DMS 273 (cell line): ENCODE results near the gene TXNL4B.
A peak's percentile ranks its signal among the peaks of the same experiment; 100 is the strongest.

Source experiments
- DNase-seq: peaks from one replicate; lab custom pipeline; 2025; ENCODE audit not compliant: unreplicated experiment; lab: John Stamatoyannopoulos, UW

TXNL4B gene

GRCh38 chr16:72093448-72094265, at the start of gene TXNL4B, which contains the start of gene DHX38:
TSS of gene TXNL4B (minus strand) at chr16:72093620. CDS start at chr16:72090749, 2,871 bp downstream.
TSS of gene DHX38 (plus strand) at chr16:72093847. CDS start at chr16:72096158, 2,311 bp downstream.
- DNase-seq = peak; percentile 99

GRCh38 chr16:72142476-72142875, 49.1 kb upstream of the TXNL4B start:
- DNase-seq = no peak

GRCh38 chr16:72139908-72140307, 46.5 kb upstream of the TXNL4B start:
- DNase-seq = no peak

- peak; percentile 54 for DNase-seq
Measured at GRCh38 chr16:72138064-72138572, 44.7 kb upstream of the TXNL4B start.

- DNase-seq = peak; percentile 85
Measured at GRCh38 chr16:72137380-72138063, 44.1 kb upstream of the TXNL4B start.

GRCh38 chr16:72134507-72134906, 41.1 kb upstream of the TXNL4B start:
- DNase-seq = no peak

- no peak for DNase-seq
Measured at GRCh38 chr16:72132726-72133125, 39.3 kb upstream of the TXNL4B start.

GRCh38 chr16:72131036-72131435, 37.6 kb upstream of the TXNL4B start:
- peak; percentile 24 for DNase-seq

- DNase-seq = peak; percentile 33
Measured at GRCh38 chr16:72129976-72130656, 36.7 kb upstream of the TXNL4B start.

- DNase-seq = no peak
Measured at GRCh38 chr16:72128701-72129100, 35.3 kb upstream of the TXNL4B start.

- no peak for DNase-seq
Measured at GRCh38 chr16:72126429-72126765, 33.0 kb upstream of the TXNL4B start.

- DNase-seq = no peak
Measured at GRCh38 chr16:72125635-72126428, 32.4 kb upstream of the TXNL4B start.

- DNase-seq = peak; percentile 86
Measured at GRCh38 chr16:72124761-72125634, 31.6 kb upstream of the TXNL4B start.

- DNase-seq = no peak
Measured at GRCh38 chr16:72124148-72124547, 30.7 kb upstream of the TXNL4B start.

GRCh38 chr16:72123426-72123825, 30.0 kb upstream of the TXNL4B start:
- no peak for DNase-seq

GRCh38 chr16:72122916-72123315, 29.5 kb upstream of the TXNL4B start:
- DNase-seq = no peak

GRCh38 chr16:72122308-72122707, 28.9 kb upstream of the TXNL4B start:
- no peak for DNase-seq

- no peak for DNase-seq
Measured at GRCh38 chr16:72120026-72120425, 26.6 kb upstream of the TXNL4B start.

GRCh38 chr16:72113616-72113945, 20.2 kb upstream of the TXNL4B start:
- no peak for DNase-seq
